HG03565 (cell line): ENCODE measurements around the gene RBBP7.
A peak's percentile ranks its signal among the peaks of the same experiment; 100 is the strongest.

Experiments used
- ATAC-seq: cut with Tn5 transposase; IDR thresholded peaks from one replicate; pipeline ENCODE4 v1.9.1; 2021; ENCODE audit warnings: mild to moderate bottlenecking, moderate library complexity; ENCODE audit not compliant: unreplicated experiment

Gene RBBP7

GRCh38 chrX:16827225-16827624 is 42.9 kb downstream of the RBBP7 start:
- ATAC-seq = no peak

DNA sequence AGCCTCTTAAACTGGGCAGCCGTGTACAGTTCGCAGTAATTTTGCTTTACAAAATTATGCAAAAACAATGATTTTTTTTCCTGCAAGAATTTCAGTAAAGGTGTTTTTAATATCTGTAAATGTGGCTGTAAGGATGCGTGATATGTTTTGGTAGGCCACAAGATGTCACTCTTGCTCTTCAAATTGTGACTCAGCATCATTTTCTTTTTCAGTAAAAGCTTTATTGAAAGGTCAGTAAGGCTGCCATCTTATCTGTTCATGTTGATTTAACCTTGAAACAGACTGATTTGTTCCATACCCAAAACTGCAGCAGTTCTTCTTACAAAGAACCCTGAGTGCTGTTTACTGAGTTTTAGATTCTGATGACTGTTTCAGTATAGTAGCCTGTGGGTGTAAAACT is 44.0 kb downstream of the RBBP7 start:
- ATAC-seq = no peak

- no peak for ATAC-seq
Measured at GRCh38 chrX:16825264-16826035, 44.7 kb downstream of the RBBP7 start.

DNA sequence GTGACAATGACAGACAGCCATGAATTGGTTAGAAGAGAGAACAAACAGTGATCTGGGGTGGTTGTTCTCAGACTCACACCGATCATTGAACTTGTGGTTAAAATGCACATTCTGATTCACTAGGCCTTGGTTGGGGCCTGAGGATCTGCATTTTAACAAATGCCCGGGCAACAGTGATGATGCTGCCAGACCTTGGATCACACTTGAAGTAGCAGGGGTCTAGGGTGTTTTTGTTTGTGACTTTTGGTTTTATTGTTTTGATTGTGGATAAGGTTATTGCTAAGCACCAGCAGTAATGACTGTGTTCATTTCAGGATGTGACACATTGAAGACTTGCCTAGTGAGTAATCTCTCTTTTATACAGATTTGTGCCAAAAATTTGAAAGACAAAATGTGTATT is 47.4 kb downstream of the RBBP7 start:
- no peak for ATAC-seq

DNA sequence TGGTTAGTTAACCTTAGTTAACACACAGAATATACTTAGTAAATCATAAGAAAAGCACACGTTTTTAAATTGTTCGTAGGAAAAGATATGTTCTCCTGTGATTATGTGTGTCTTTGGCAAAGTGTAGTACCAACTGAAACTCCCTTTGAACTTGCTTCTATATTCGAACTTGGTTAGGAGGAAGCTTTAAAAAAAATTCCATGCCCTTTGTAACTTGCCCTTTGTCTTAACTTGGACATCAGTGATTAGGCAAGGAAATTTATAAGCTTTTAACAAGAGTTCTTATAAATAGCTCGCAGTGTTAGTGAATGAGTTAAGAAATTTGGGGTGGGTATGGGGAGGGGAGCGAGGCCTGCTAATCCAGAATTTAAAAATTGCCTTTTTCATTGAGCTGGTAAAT is 50.5 kb downstream of the RBBP7 start:
- no peak for ATAC-seq

DNA sequence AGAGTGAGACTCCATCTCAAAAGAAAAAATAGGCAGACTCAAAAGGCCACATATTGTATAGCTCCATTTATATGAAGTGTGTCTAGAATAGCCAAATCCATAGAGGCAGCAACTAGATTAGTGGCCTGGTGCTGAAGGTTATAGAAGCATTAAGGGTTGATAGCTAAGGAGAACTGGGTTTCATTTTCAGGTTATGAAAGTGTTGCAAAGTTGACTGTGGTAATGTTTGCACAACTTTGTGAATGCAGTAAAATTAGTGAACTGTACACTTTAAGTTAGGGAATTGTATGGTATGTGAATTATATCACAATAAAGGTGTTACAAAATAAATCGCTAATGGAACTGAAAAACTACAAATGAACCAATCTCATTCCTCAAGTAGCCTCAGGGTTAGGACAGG is 55.6 kb downstream of the RBBP7 start:
- ATAC-seq = no peak

DNA sequence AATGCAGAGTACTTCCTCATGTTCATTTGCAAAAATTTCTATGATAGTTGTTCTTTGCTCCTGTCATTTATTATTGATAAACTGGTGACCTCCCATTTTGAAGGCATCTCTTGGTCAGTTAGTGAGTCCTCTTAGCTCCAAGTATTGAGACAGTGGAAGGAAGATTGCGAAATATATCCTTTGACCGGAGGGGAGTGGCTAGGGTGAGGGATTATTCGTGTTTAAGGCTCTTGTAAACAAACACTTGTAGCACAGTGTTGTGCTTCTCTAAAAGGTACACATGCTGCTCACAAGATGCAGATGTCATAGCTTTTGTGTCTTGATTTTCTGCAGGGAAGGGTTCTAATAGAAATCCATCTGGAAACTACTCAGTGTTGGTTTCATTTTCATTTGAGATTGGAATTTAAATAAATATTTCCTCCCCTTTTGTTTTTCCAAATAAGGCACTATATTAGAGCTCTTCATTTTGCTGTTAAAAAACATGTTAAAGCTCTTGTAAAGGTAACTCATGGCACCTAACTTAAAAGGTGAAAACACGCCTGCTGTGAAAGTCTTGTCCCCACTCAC is 62.1 kb downstream of the RBBP7 start:
- ATAC-seq = no peak

- ATAC-seq = no peak
Measured at GRCh38 chrX:16807548-16807947, 62.6 kb downstream of the RBBP7 start.

DNA sequence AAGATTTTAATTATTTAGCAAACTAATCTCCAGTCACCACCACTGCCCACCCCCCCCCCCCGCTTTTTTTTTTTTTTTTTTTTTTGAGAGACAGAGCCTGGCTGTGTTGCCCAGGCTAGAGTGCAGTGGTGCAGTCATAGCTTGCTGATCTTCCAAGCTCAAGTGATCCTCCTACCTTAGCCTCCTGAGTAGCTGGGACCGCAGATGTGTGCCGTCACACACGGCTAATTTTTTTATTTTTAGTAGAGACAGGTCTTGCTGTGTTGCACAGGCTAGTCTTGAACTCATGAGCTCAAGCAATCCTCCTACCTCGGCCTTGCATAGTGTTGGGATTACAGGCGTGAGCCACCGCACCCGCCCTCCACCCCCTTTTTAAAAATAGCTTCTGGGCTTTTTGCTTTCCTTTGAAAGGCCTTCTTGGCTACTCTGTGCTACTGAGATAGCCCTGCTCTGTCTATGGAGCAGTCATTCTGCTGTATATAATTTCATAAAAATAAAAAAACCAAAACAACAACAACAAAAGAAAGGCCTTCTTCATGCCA is 65.2 kb downstream of the RBBP7 start:
- ATAC-seq = peak; percentile 49

GRCh38 chrX:16797841-16798240 is 72.3 kb downstream of the RBBP7 start:
- no peak for ATAC-seq

DNA sequence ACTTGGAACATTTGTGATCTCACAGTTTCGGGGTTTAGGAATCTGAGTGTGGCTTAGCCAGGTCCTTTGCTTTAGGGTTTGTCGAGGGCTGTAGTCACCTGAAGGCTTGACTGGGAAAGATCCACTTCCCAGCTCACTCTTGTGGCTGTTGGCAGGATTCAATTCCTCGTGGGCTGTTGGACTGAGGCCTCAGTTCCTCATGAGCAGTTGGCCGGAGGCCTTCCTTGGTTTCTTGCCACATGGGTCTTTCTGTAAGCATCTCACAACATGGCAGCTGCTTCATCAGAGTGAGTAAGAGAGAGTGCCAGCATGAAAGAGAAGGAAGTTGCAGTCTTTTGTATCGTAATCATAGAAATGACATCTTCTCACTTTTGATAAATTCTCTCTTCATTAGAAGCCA is 72.8 kb downstream of the RBBP7 start:
- no peak for ATAC-seq

- no peak for ATAC-seq
Measured at GRCh38 chrX:16796298-16796697, 73.9 kb downstream of the RBBP7 start.
